Measurements from ENCODE around the gene CYP2R1. TPM values are rescaled to one million over a fixed set of nuclear protein-coding genes. Genes with fewer than 3 reads are reported as not detected.
"Not testable (repeated sequence)": the region's sequence is repeated elsewhere in the genome, so short reads cannot be mapped to it uniquely, and the experiment has no call there.

Gene CYP2R1
- total RNA-seq, 2 donors from 2014 or later: 21.1 to 26.6 TPM

GRCh38 chr11:14886513-14886912 is 5.5 kb downstream of the CYP2R1 start:
- no peaks in the 10 kb centered on the region for H3K9me3 ChIP-seq
- no peaks in the 10 kb centered on the region for H3K36me3 ChIP-seq
- WGBS: 21% methylated on average over 1 of the region's 1 CpG
- no peak for DNase-seq (ENCODE audit: low spot score)
- H3K27ac ChIP-seq: no peak overlapping the region
- TF ChIP-seq POLR2AphosphoS5 (IDR thresholded peaks at IDR 0.05): no peak
- TF ChIP-seq CTCF (IDR thresholded peaks at IDR 0.05): no peak
- TF ChIP-seq POLR2A (IDR thresholded peaks at IDR 0.05): no peak
- H3K4me3 ChIP-seq: no peak overlapping the region
- intact Hi-C loops (cut with DNase I): no loop called here
- H3K4me1 ChIP-seq (replicated peaks): peaks cover 7% of the 10 kb centered on the region
- H3K27me3 ChIP-seq (replicated peaks; ENCODE audit: insufficient read depth): no peaks in the 10 kb centered on the region

GRCh38 chr11:14884667-14885273 is 7.3 kb downstream of the CYP2R1 start:
- 93% methylated on average over 1 of the region's 1 CpG for WGBS
- TF ChIP-seq CTCF (IDR thresholded peaks at IDR 0.05) (no peak), POLR2A (IDR thresholded peaks at IDR 0.05) (no peak), POLR2AphosphoS5 (IDR thresholded peaks at IDR 0.05) (no peak)
- intact Hi-C loops (cut with DNase I): no loop called here

GRCh38 chr11:14883683-14884082 is 8.3 kb downstream of the CYP2R1 start:
- H3K27me3 ChIP-seq (replicated peaks; ENCODE audit: insufficient read depth); DNase-seq (ENCODE audit: low spot score); H3K4me1 ChIP-seq (replicated peaks); H3K27ac ChIP-seq; H3K4me3 ChIP-seq; H3K36me3 ChIP-seq; H3K9me3 ChIP-seq; intact Hi-C loops (cut with DNase I): not testable (repeated sequence)
- 100% methylated on average over 1 of the region's 1 CpG for WGBS

More at GRCh38 chr11:14884667-14885273, 7.3 kb downstream of the CYP2R1 start:
- H3K4me1 ChIP-seq (replicated peaks): peaks cover 7% of the 10 kb centered on the region
- H3K36me3 ChIP-seq: no peaks in the 10 kb centered on the region
- H3K27me3 ChIP-seq (replicated peaks; ENCODE audit: insufficient read depth): no peaks in the 10 kb centered on the region
- no peak overlapping the region for H3K27ac ChIP-seq
- DNase-seq (ENCODE audit: low spot score): no peak
- H3K9me3 ChIP-seq: no peaks in the 10 kb centered on the region
- H3K4me3 ChIP-seq: no peak overlapping the region

GRCh38 chr11:14882196-14882595 is 9.8 kb downstream of the CYP2R1 start:
- no peaks in the 10 kb centered on the region for H3K4me1 ChIP-seq (replicated peaks)
- H3K27me3 ChIP-seq (replicated peaks; ENCODE audit: insufficient read depth): no peaks in the 10 kb centered on the region
- intact Hi-C loops (cut with DNase I): no loop called here
- no peak for DNase-seq (ENCODE audit: low spot score)
- no peaks in the 10 kb centered on the region for H3K36me3 ChIP-seq
- TF ChIP-seq CTCF (IDR thresholded peaks at IDR 0.05): no peak
- no peak for TF ChIP-seq POLR2A (IDR thresholded peaks at IDR 0.05)
- TF ChIP-seq POLR2AphosphoS5 (IDR thresholded peaks at IDR 0.05): no peak
- H3K4me3 ChIP-seq: no peak overlapping the region
- H3K27ac ChIP-seq: no peak overlapping the region
- WGBS: 63% methylated on average over 1 of the region's 1 CpG
- H3K9me3 ChIP-seq: no peaks in the 10 kb centered on the region

- intact Hi-C loops (cut with DNase I): no loop called here
- Histone ChIP-seq H3K9me3 (no peaks in the 10 kb centered on the region), H3K4me1 (replicated peaks) (no peaks in the 10 kb centered on the region), H3K36me3 (no peaks in the 10 kb centered on the region), H3K27me3 (replicated peaks; ENCODE audit: insufficient read depth) (no peaks in the 10 kb centered on the region), H3K4me3 (no peak overlapping the region), H3K27ac (no peak overlapping the region)
- TF ChIP-seq POLR2A (IDR thresholded peaks at IDR 0.05) (no peak), CTCF (IDR thresholded peaks at IDR 0.05) (no peak), POLR2AphosphoS5 (IDR thresholded peaks at IDR 0.05) (no peak)
- DNase-seq (ENCODE audit: low spot score): no peak
- 71% methylated on average over 2 of the region's 2 CpGs for WGBS
Measured at GRCh38 chr11:14881576-14882193, 10.3 kb downstream of the CYP2R1 start.

Data from prostate gland (tissue), 2 donors.